Measurements from ENCODE around the gene CARMIL1.
"Not testable (repeated sequence)": the region's sequence is repeated elsewhere in the genome, so short reads cannot be mapped to it uniquely, and the experiment has no call there.

Gene CARMIL1

DNA sequence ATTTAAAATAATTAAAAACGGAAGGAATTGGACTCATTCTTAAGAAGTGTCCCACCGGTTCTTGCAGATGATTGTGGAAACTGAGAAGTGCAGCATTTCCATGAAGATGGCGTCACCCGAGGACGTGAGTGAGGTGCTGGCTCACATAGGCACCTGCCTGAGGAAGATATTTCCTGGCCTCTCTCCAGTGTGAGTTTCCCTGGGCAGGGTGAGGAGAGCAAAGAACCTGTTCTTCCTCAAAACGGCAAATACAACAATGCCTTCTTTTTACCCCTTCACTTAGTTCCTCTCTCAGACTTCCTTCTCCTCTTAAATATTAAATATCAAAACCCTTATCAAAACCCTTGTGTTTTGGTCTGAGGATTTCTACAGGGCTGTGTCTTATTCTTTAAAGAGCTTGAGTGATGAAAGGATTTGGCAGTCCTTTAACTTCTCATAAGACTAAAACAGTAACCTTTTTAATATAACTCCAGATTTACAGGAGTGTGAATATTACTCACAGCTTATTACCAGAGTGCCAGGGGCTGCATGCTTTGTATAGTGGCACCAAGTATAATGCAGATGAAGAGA lies 156.3 kb downstream of the CARMIL1 start:
- H3K4me3 ChIP-seq (ENCODE audit: control insufficient read depth, low read depth, low read length), result no peak overlapping the region
- TF ChIP-seq, protein P1, sequence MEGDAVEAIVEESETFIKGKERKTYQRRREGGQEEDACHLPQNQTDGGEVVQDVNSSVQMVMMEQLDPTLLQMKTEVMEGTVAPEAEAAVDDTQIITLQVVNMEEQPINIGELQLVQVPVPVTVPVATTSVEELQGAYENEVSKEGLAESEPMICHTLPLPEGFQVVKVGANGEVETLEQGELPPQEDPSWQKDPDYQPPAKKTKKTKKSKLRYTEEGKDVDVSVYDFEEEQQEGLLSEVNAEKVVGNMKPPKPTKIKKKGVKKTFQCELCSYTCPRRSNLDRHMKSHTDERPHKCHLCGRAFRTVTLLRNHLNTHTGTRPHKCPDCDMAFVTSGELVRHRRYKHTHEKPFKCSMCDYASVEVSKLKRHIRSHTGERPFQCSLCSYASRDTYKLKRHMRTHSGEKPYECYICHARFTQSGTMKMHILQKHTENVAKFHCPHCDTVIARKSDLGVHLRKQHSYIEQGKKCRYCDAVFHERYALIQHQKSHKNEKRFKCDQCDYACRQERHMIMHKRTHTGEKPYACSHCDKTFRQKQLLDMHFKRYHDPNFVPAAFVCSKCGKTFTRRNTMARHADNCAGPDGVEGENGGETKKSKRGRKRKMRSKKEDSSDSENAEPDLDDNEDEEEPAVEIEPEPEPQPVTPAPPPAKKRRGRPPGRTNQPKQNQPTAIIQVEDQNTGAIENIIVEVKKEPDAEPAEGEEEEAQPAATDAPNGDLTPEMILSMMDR (conservative IDR thresholded peaks at IDR 0.05; ENCODE audit: control insufficient read depth, insufficient read depth, low read depth, low read length), result no peak
- DNase-seq (ENCODE audit: low read depth), result no peak

- TF ChIP-seq, protein P1 (conservative IDR thresholded peaks at IDR 0.05; ENCODE audit: control insufficient read depth, insufficient read depth, low read depth, low read length), result no peak
- no peak for DNase-seq (ENCODE audit: low read depth)
- H3K4me3 ChIP-seq (ENCODE audit: control insufficient read depth, low read depth, low read length), result no peak overlapping the region
These were observed 157.6 kb downstream of the CARMIL1 start for GRCh38 chr6:25436760-25437159.

- no peak overlapping the region for H3K4me3 ChIP-seq (ENCODE audit: control insufficient read depth, low read depth, low read length)
- TF ChIP-seq, protein P1 (conservative IDR thresholded peaks at IDR 0.05; ENCODE audit: control insufficient read depth, insufficient read depth, low read depth, low read length), result no peak
- no peak for DNase-seq (ENCODE audit: low read depth)
These were observed 160.2 kb downstream of the CARMIL1 start for GRCh38 chr6:25439368-25439767.

DNA sequence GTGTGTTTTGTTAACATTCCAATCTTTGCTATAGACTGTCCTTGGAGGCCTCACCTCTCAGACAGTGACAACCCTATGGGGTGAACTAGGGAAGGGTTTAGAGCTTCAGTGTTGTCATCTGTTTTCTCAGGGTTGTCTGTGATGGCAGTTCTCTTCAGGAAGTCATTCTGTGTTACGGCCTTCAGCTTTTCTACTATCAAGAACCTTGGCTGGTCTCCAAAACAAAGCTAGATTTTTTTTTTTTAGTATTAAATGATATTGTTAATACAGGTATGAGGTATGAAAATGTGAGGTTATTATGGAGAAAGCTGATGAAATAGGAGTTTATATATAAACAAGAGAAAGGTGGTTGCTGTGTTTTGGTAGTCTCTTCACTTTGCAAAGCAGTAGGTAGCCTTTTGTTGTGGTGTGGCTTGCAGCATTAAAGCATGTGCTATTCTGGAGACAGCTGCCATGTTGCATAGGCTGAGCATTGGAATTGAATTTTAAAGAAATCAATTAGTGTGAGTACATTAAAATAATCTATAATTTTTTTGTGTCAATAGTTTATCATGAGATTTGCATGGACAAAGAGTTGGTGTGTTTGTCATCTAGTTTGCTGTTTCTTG lies 162.6 kb downstream of the CARMIL1 start:
- no peak overlapping the region for H3K4me3 ChIP-seq (ENCODE audit: control insufficient read depth, low read depth, low read length)
- DNase-seq (ENCODE audit: low read depth), result no peak
- TF ChIP-seq, protein P1 (conservative IDR thresholded peaks at IDR 0.05; ENCODE audit: control insufficient read depth, insufficient read depth, low read depth, low read length), result no peak

DNA sequence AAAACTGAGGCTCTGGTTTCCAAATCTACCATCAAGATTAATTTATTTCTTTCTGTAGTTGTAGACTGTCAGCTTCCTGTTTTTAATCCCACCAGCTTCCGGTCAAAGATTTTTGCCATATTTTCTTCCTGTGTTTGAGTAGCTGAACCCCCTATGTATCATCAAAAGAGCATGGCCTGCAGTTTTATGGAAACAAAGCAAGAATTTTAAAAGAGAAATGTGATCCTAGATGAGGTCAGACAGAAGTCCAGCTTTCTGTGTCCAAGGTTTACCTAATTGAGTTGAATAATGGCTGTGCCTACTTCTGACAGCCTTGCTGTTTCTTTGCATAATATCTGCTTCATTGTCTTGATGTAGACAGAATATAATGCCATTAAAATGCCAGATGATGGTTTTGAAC lies 163.7 kb downstream of the CARMIL1 start:
- TF ChIP-seq, protein P1 (conservative IDR thresholded peaks at IDR 0.05; ENCODE audit: control insufficient read depth, insufficient read depth, low read depth, low read length), result no peak
- DNase-seq (ENCODE audit: low read depth), result peak; percentile 15
- no peak overlapping the region for H3K4me3 ChIP-seq (ENCODE audit: control insufficient read depth, low read depth, low read length)

DNA sequence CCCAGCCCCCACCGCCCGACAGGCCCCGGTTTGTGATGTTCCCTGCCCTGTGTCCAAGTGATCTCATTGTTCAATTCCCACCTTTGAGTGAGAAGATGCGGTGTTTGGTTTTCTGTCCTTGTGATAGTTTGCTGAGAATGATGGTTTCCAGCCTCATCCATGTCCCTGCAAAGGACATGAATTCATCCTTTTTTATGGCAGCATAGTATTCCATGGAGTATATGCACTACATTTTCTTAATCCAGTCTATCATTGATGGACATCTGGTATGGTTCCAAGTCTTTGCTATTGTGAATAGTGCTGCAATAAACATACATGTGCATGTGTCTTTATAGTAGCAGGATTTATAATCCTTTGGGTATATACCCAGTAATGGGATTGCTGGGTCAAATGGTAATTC lies 165.3 kb downstream of the CARMIL1 start:
- DNase-seq (ENCODE audit: low read depth); H3K4me3 ChIP-seq (ENCODE audit: control insufficient read depth, low read depth, low read length): not testable (repeated sequence)

GRCh38 chr6:25446830-25447569 lies 167.8 kb downstream of the CARMIL1 start:
- TF ChIP-seq, protein P1 (conservative IDR thresholded peaks at IDR 0.05; ENCODE audit: control insufficient read depth, insufficient read depth, low read depth, low read length), result no peak
- no peak for DNase-seq (ENCODE audit: low read depth)

More at GRCh38 chr6:25446830-25447569, 167.8 kb downstream of the CARMIL1 start:
- H3K4me3 ChIP-seq (ENCODE audit: control insufficient read depth, low read depth, low read length), result no peak overlapping the region

Data from fibroblast of mammary gland (primary cell).